AG09319 (cell line): ENCODE measurements around the gene FOXP1.

Source experiments
- DNase-seq: peaks from one replicate; pipeline ENCODE4 v3.0.0-alpha.2; 2010; ENCODE audit warnings: low read depth; ENCODE audit errors: extremely low read depth
- TF ChIP-seq, protein P1 (sequence below): IDR thresholded peaks from 2 replicates; pipeline ENCODE4 v1.5.1; 2011; ENCODE audit warnings: low read depth, mild to moderate bottlenecking, inconsistent platforms, low read length, moderate library complexity

FOXP1 gene

GRCh38 chr3:71125738-71126137, 457.8 kb downstream of the FOXP1 start:
- no peak for DNase-seq

GRCh38 chr3:71124048-71124447, 459.5 kb downstream of the FOXP1 start:
- TF ChIP-seq, protein P1, sequence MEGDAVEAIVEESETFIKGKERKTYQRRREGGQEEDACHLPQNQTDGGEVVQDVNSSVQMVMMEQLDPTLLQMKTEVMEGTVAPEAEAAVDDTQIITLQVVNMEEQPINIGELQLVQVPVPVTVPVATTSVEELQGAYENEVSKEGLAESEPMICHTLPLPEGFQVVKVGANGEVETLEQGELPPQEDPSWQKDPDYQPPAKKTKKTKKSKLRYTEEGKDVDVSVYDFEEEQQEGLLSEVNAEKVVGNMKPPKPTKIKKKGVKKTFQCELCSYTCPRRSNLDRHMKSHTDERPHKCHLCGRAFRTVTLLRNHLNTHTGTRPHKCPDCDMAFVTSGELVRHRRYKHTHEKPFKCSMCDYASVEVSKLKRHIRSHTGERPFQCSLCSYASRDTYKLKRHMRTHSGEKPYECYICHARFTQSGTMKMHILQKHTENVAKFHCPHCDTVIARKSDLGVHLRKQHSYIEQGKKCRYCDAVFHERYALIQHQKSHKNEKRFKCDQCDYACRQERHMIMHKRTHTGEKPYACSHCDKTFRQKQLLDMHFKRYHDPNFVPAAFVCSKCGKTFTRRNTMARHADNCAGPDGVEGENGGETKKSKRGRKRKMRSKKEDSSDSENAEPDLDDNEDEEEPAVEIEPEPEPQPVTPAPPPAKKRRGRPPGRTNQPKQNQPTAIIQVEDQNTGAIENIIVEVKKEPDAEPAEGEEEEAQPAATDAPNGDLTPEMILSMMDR, result no peak
- DNase-seq, result no peak

More at GRCh38 chr3:71125738-71126137, 457.8 kb downstream of the FOXP1 start:
- TF ChIP-seq, protein P1, result no peak

GRCh38 chr3:71122641-71123040, 460.9 kb downstream of the FOXP1 start:
- TF ChIP-seq, protein P1, result no peak
- no peak for DNase-seq

GRCh38 chr3:71121429-71122167, 461.9 kb downstream of the FOXP1 start:
- TF ChIP-seq, protein P1, result no peak
- DNase-seq, result no peak

- DNase-seq, result no peak
- TF ChIP-seq, protein P1, result no peak
Measured at GRCh38 chr3:71120012-71120411, 463.5 kb downstream of the FOXP1 start.

GRCh38 chr3:71119171-71119570, 464.4 kb downstream of the FOXP1 start:
- TF ChIP-seq, protein P1, result no peak
- DNase-seq, result no peak

DNA sequence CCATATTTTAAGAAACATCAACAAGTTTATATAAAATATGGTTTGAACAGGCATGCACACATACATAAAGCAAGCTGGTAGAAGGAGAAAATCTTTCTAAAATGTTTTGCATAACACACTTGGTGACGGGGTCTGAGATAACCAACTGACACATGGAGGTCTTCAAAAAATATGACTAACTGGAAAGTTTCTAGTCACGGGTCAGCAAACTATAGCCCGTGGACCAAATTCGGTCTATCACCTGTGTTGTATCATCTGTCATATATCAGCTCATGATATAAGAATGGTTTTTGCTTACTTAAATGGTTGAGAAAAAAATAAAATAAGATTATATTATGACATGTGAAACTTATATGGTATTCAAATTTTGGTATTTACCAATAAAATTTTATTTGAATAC, 465.1 kb downstream of the FOXP1 start:
- DNase-seq, result no peak
- TF ChIP-seq, protein P1, result no peak
